CD4-positive, alpha-beta T cell treated with Interleukin-17A for 1 hour (primary cell): ENCODE results near the gene CDH1.
A peak's percentile ranks its signal among the peaks of the same experiment; 100 is the strongest.

Source experiments
- DNase-seq: peaks from one replicate; pipeline ENCODE4 v3.0.0-alpha.2; 2020

The CDH1 gene

DNA sequence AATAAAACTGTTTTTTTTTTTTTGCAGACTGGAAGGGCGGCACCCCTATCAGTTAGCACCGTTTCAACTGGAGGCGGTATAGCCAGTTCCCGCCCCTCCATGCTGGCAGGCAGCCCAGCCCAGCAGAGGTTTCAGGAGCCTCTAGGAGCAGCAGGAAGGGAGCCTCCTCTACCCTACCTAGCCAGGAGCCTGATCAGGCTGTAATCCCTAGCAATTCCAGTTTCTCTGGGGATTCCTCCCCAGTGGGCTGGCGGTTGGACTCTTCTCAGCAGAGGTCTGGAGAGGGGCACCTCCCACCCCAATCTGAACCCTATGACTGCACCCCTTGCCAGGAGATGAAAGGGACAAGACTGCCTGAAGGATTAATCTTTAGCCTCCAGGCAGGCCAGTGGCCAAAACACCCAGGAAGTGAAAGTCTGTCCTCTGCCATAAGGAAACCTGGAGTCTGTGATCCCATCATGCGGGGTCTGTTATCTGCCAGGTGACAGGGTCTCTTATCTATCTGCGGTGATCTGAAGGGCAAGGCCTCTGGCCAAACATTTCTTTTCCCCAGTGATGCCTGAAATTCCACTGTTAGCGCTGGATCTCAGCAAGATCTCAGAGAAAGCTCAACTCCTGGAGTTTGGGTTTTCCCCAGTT, 4.9 kb upstream of the CDH1 start:
- no peak for DNase-seq

DNA sequence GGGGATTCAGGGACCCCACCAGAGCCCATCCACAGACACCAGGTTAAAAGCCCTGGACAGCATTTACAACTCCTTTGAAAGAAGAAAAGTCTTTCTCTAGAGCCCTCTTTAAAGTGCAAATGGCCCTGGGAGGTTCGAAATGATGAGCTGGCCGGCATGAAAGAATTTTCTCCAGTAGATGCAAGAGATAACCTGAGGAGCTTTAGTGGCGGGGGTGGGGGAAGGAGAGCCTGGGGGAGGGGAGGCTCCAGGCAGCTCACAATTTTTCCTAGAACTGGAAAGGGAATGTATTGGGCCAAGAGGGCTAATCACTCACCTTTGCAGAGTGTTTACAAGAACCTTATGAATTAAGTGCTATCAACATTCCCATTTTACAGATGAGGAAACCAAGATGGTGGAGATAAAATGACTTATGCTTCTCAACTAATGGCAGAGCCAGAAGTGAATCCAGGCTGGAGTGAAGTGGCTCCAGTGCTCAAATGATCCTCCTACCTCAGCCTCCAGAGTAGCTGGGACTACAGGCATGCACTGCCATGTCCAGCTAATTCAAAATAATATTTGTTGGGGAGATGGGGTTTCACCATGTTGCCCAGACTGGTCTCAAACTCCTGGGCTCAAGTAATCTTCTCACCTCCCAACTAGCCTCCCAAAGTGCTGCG, 4.2 kb upstream of the CDH1 start:
- no peak for DNase-seq

- no peak for DNase-seq
Observed at GRCh38 chr16:68733570-68733969, 3.5 kb upstream of the CDH1 start.

GRCh38 chr16:68734782-68735181, 2.3 kb upstream of the CDH1 start:
- DNase-seq = no peak

DNA sequence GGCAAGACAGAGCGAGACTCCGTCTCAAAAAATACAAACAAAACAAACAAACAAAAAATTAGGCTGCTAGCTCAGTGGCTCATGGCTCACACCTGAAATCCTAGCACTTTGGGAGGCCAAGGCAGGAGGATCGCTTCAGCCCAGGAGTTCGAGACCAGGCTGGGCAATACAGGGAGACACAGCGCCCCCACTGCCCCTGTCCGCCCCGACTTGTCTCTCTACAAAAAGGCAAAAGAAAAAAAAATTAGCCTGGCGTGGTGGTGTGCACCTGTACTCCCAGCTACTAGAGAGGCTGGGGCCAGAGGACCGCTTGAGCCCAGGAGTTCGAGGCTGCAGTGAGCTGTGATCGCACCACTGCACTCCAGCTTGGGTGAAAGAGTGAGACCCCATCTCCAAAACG, 531 bp upstream of the CDH1 start:
- no peak for DNase-seq

DNA sequence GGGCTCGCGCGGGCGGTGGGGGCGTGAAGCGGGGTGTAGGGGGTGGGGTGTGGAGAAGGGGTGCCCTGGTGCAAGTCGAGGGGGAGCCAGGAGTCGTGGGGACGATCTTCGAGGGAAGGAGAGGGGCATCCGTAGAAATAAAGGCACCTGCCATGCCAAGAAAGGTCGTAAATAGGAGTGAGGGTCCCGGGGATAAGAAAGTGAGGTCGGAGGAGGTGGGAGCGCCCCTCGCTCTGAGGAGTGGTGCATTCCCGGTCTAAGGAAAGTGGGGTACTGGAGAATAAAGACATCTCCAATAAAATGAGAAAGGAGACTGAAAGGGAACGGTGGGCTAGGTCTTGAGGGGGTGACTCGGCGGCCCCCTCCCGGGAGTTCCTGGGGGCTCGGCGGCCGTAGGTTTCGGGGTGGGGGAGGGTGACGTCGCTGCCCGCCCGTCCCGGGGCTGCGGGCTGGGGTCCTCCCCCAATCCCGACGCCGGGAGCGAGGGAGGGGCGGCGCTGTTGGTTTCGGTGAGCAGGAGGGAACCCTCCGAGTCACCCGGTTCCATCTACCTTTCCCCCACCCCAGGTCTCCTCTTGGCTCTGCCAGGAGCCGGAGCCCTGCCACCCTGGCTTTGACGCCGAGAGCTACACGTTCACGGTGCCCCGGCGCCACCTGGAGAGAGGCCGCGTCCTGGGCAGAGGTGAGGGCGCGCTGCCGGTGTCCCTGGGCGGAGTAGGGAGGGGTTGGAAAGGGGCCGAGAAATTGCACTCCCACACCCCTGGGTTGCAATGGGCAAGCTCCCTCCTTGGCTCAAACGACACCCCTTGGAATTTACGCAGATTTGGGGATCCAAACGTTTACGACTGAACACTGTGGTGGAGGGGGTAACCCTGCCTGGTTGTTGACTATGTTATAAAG, 888 bp downstream of the CDH1 start:
- DNase-seq = no peak

GRCh38 chr16:68739964-68740627, 3.0 kb downstream of the CDH1 start:
- DNase-seq = no peak

GRCh38 chr16:68740628-68741346, 3.7 kb downstream of the CDH1 start:
- no peak for DNase-seq

GRCh38 chr16:68743664-68744063, 6.6 kb downstream of the CDH1 start:
- no peak for DNase-seq

DNA sequence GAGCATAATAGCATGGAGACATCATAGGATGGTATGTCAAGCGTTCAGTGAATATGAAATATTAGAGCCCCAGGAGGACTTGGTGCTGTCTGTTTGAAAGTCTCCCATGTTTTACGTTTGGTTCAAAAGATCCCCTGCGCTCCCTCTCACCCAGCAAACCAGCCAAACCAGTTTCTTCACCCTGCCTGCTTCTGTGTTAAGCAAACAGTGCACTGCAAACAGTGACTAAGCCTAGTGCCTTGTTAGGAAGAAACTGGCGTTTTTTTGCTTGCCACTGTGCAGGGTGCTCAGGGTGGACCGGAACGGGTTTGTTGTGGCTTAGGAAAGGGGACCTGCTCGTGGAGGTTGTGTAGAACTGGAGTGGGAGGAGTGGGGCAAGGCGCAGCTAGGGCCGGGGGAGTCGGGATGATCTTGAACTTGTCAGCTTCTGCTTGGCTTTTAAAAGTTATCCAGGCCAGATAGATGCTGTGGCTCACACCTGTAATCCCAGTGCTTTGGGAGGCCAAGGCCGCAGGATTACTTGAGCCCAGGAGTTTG, 7.7 kb downstream of the CDH1 start:
- DNase-seq = no peak

GRCh38 chr16:68746951-68747350, 9.9 kb downstream of the CDH1 start:
- DNase-seq = no peak

DNA sequence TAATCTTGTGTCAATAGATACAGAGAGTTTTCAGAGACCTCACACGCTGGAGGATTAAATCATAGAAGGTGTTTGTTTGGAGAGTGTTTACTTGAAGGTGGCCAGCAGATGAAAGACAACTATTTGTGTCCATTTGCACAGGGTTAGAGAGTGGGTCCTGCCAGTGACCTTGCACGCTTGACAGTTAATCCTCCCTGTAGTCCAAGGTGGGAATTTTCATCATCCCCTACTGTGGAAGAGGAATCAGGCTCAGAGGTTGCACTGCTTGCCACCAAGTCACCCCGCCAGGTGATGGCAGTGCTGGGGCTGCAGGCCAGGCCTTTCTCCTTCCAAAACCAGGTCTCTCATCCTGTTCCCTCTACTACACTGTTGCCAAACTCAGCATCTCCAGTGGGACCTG, 12.3 kb downstream of the CDH1 start:
- no peak for DNase-seq

GRCh38 chr16:68750193-68750695, 13.2 kb downstream of the CDH1 start:
- no peak for DNase-seq

DNA sequence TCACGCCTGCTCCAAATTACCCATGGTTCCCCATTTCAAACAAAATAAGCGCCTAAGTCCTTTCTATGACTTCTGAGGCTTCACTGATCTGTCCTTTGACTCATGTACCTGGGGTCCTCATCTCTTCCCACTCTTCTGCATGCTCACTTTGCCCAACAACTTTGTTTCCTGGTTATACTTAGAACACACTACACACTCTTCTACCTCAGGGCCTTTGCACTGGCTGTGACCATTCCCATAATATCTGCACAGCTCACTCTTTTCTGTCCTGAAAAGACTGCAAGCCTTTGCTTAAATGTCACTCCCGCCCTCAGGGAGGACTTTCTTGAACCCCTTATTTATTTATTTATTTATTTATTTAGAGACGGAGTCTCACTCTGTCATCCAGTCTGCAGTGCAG, 14.1 kb downstream of the CDH1 start:
- no peak for DNase-seq

DNA sequence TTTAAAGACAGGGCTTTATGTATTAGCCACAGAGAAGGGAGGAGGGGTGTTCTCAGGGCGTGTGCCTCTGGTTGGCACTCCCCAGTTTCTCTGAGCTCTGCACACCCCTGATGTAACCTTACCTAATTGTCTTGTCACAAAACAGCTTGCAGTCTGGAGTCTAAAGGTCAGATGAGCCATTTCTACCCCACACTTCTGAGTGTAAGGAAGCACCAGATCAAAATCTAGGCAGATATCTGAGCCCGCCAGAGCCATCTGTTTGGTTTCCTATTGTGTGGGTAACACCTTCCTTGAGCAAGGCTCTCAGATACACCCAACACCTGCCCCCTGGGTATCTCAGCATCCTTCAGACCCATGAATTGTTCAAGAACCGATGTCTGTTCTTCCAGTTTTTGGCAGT, 15.5 kb downstream of the CDH1 start:
- peak; percentile 44 for DNase-seq

GRCh38 chr16:68754084-68754792, 17.1 kb downstream of the CDH1 start:
- no peak for DNase-seq

- peak; percentile 16 for DNase-seq
Observed at GRCh38 chr16:68756239-68756915, 19.3 kb downstream of the CDH1 start.

- no peak for DNase-seq
Observed at GRCh38 chr16:68757625-68757935, 20.5 kb downstream of the CDH1 start.

DNA sequence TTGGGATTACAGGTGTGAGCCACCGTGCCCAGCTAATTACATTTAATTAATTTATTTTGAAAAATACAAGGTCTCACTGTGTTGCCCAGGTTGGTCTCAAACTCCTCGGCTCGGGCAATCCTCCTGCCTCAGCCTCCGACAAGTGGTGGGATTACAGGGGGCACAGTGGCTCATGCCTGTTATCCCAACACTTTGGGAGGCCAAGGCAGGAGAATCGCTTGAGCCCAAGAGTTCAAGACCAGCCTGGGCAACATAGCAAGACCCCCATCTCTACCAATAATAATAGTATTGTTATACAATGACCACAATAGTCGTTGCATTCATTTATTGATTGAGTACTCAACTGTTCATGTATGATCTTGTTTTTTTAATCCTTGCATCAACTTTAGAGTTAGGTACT, 22.0 kb downstream of the CDH1 start:
- DNase-seq = no peak

- DNase-seq = no peak
Observed at GRCh38 chr16:68760671-68761275, 23.7 kb downstream of the CDH1 start.
